Ectodermal cell (in vitro differentiated cells): ENCODE data around the gene WDFY2.
"Not testable (repeated sequence)": the region's sequence is repeated elsewhere in the genome, so short reads cannot be mapped to it uniquely, and the experiment has no call there.

Experiments
- H3K27ac ChIP-seq: 2 replicates; pipeline ENCODE4 v1.7.0; 2013; ENCODE audit warnings: mild to moderate bottlenecking, low read depth, low read length; ENCODE audit not compliant: insufficient read depth, poor library complexity, severe bottlenecking
- H3K27me3 ChIP-seq: 2 replicates; pipeline ENCODE4 v1.7.0; 2013; ENCODE audit warnings: mild to moderate bottlenecking, low read length; ENCODE audit not compliant: insufficient read depth, control insufficient read depth, poor library complexity, severe bottlenecking
- H3K36me3 ChIP-seq: one replicate; pipeline ENCODE4 v1.7.0; 2013; ENCODE audit warnings: low read length; ENCODE audit not compliant: control insufficient read depth, insufficient read depth
- H3K4me1 ChIP-seq: one replicate; pipeline ENCODE4 v1.7.0; 2013; ENCODE audit warnings: low read length; ENCODE audit not compliant: control insufficient read depth, insufficient read depth
- H3K4me3 ChIP-seq: 2 replicates; pipeline ENCODE4 v1.7.0; 2013; ENCODE audit warnings: low read depth, low read length, control low read depth; ENCODE audit not compliant: insufficient read depth
- H3K9me3 ChIP-seq: 2 replicates; pipeline ENCODE4 v1.7.0; 2013; ENCODE audit warnings: mild to moderate bottlenecking, low read length, moderate library complexity; ENCODE audit not compliant: control insufficient read depth
- WGBS, 2 experiments: methylation state at CpG; one replicate each; pipeline ENCODE4 v1.1.7; 2013; ENCODE audit warnings: missing lambda C conversion rate in 2 of 2; 5-methylcytosine and 5-hydroxymethylcytosine counted together

Gene WDFY2

GRCh38 chr13:51587372-51587771 lies 3.1 kb downstream of the WDFY2 start:
- no peaks in the 10 kb centered on the region for H3K27me3 ChIP-seq
- H3K27ac ChIP-seq, result no peak overlapping the region
- H3K4me1 ChIP-seq, result peaks cover 26% of the 10 kb centered on the region
- H3K36me3 ChIP-seq, result no peaks in the 10 kb centered on the region
- H3K4me3 ChIP-seq, result no peak overlapping the region
- WGBS, 2 experiments, result 72 to 86% methylated on average over 3 of the region's 3 CpGs
- H3K9me3 ChIP-seq, result no peaks in the 10 kb centered on the region

DNA sequence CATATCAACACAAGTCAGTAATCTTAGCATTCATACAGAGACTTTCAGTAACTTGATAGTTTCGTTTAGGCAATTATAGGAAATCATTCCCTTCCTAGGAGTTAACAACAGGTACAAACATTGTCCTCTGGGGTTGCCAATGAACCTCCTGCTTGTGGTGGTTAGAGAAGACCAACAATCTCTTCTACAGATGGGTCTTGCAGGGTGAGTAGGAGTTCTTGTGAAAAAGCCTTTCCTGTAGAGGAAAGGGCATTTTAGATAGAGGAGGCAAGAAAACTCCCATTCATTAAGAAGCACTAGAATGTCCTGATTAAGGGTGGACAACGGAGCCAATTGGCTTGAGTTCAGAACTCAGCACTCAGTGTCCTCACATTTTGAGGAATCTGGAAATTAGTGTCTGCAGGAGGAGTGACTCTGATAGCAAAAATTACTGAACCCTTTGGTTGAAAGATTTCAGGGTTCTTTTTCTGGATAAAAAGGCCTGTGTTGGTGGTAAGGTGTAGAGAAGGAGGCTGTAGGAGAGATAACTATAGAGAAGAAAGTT lies 4.2 kb downstream of the WDFY2 start:
- WGBS, 2 experiments, result 58 to 72% methylated on average over 2 of the region's 2 CpGs
- H3K27me3 ChIP-seq, result no peaks in the 10 kb centered on the region
- peaks cover 26% of the 10 kb centered on the region for H3K4me1 ChIP-seq
- H3K9me3 ChIP-seq, result no peaks in the 10 kb centered on the region
- no peak overlapping the region for H3K4me3 ChIP-seq
- no peak overlapping the region for H3K27ac ChIP-seq
- no peaks in the 10 kb centered on the region for H3K36me3 ChIP-seq

GRCh38 chr13:51589793-51590192 lies 5.5 kb downstream of the WDFY2 start:
- Histone ChIP-seq H3K27ac (no peak overlapping the region), H3K27me3 (no peaks in the 10 kb centered on the region), H3K4me3 (no peak overlapping the region), H3K4me1 (peaks cover 26% of the 10 kb centered on the region), H3K36me3 (no peaks in the 10 kb centered on the region), H3K9me3 (no peaks in the 10 kb centered on the region)
- 88 to 92% methylated on average over 1 to 2 of the region's 2 CpGs for WGBS, 2 experiments

DNA sequence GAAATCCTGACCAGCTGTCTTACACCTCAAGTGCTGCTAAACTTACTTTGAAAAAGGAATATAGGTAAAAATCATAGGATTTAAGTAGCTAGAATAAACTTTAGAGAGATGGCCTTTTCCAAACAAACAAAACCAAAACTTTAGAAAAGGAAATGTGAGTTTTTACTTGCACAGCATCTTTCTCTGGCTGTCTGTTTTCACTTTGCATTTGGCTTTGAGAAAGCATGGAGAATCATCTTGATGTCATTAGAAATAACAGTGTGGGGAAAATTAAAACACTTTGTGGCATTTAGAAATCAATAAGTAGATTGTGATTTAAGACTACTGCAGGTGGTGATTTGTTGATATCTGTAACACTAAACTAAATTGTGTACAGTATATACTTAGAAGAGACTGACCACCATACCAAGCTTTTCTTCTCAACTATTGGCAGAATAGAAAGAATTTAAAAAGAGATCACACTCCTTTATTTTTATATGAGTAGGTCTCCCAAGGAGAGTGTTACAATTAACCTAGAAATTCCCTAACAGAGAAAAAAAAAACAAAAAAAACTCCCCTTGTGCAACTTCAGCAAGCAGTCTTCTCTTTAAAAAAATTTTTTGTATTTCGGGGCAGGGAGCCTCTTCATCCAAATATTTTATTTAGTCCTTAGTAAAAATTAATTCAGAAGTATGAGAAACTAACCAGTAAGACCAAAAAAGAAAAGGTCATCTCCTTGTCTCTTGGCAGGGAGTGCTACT lies 6.1 kb downstream of the WDFY2 start:
- no CpG with 5 or more reads among the region's 1 CpG for WGBS, 2 experiments
- H3K27ac ChIP-seq, result no peak overlapping the region
- H3K4me1 ChIP-seq, result peaks cover 26% of the 10 kb centered on the region

GRCh38 chr13:51590971-51591627 lies 6.8 kb downstream of the WDFY2 start:
- Histone ChIP-seq H3K27ac (no peak overlapping the region), H3K9me3 (no peaks in the 10 kb centered on the region), H3K36me3 (no peaks in the 10 kb centered on the region), H3K27me3 (no peaks in the 10 kb centered on the region), H3K4me1 (peaks cover 22% of the 10 kb centered on the region), H3K4me3 (no peak overlapping the region)
- 70 to 75% methylated on average over 3 to 4 of the region's 4 CpGs for WGBS, 2 experiments

More for the DNA sequence above, 6.1 kb downstream of the WDFY2 start:
- H3K9me3 ChIP-seq, result no peaks in the 10 kb centered on the region
- H3K27me3 ChIP-seq, result no peaks in the 10 kb centered on the region
- no peak overlapping the region for H3K4me3 ChIP-seq
- no peaks in the 10 kb centered on the region for H3K36me3 ChIP-seq

- H3K4me1 ChIP-seq, result peaks cover 22% of the 10 kb centered on the region
- not testable (repeated sequence) for H3K27ac ChIP-seq, H3K36me3 ChIP-seq, H3K4me3 ChIP-seq, H3K9me3 ChIP-seq, H3K27me3 ChIP-seq
- 94 to 100% methylated on average over 1 of the region's 1 CpG for WGBS, 2 experiments
Observed at GRCh38 chr13:51591938-51592337, 7.7 kb downstream of the WDFY2 start.

- no peaks in the 10 kb centered on the region for H3K36me3 ChIP-seq
- 92 to 94% methylated on average over 2 to 3 of the region's 3 CpGs for WGBS, 2 experiments
- no peaks in the 10 kb centered on the region for H3K9me3 ChIP-seq
- H3K4me3 ChIP-seq, result no peak overlapping the region
- no peak overlapping the region for H3K27ac ChIP-seq
- peaks cover 12% of the 10 kb centered on the region for H3K4me1 ChIP-seq
- H3K27me3 ChIP-seq, result no peaks in the 10 kb centered on the region
Observed at GRCh38 chr13:51594432-51594831, 10.2 kb downstream of the WDFY2 start.

DNA sequence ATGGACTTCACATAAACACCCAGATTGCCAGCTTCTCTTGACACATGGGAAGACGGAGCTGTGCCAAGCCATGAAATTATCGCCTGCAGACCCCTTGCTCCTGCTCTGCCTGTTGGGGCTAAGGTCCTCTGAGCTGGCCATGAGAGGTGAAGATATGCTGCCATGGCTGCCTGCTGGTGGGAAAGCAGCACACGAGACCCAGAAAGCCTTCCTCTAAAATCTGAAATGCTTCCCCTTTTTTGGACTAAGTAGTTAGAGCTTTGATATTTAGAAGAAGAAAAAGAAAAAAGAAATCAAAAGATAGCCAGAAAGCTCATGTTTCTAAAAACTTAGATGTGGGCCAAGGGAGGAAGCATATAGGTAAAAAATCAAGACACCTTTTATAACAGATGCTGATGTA lies 11.2 kb downstream of the WDFY2 start:
- 91% methylated on average over 3 of the region's 3 CpGs for WGBS, 2 experiments
- Histone ChIP-seq H3K36me3 (no peaks in the 10 kb centered on the region), H3K27me3 (no peaks in the 10 kb centered on the region), H3K4me3 (no peak overlapping the region), H3K27ac (no peak overlapping the region), H3K9me3 (no peaks in the 10 kb centered on the region), H3K4me1 (peaks cover 3% of the 10 kb centered on the region)

DNA sequence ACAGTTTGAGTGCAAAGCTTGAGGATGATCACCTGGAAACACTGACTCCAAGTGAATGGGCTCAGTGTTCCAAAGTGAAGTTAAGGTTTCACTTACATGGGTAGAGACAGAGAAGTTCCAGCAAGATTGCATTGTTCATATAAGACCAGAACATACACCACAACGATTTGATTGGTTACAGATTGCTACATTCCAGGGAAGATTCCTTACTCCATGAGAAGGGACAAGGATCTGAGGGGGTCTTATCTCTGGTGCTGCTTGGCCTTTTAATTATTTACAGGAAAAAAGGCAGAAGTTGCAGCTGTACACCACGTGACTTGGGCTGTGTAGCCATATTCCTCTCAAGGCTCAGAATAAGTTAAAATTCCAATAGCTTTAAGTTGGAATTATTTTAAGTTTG lies 12.3 kb downstream of the WDFY2 start:
- H3K4me3 ChIP-seq, result no peak overlapping the region
- peaks cover under 1% of the 10 kb centered on the region for H3K4me1 ChIP-seq
- no peaks in the 10 kb centered on the region for H3K9me3 ChIP-seq
- WGBS, 2 experiments, result 90 to 95% methylated on average over 2 of the region's 2 CpGs
- H3K27me3 ChIP-seq, result no peaks in the 10 kb centered on the region
- H3K36me3 ChIP-seq, result no peaks in the 10 kb centered on the region
- no peak overlapping the region for H3K27ac ChIP-seq

DNA sequence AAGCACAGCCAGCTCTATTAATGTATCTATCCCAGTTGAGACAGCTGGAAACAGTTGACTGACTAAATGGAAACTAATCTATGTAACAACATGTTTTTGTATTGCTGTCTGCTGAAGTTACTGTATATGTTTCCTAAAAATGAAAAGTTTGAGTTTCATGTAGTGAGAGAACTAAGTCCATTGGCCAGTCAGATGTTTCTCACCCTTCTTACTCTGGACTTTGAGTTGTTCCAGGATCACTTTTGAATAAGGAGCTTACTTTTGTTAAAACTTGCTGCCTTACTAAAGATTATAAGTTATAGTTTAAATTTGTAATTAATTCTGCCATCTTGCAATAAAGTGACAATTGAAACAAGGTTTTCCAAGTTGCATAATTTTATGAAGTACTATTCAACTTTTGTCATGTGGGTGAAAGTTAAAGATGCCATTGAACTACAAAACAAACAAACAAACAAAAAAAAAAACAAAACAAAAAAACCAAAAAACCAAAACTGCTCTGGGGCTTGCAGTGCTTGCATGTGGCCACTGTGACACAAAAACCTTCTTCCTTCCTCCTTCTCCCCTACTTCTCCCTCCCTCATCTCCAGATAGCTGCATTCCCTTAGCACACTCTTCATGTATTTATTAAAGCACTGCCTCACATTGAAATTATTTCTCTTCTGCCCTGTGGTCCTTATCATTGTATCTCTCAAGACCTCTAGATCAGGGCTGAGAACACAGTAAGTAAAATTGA lies 15.3 kb downstream of the WDFY2 start:
- no peak overlapping the region for H3K27ac ChIP-seq
- no peaks in the 10 kb centered on the region for H3K9me3 ChIP-seq
- H3K4me1 ChIP-seq, result no peaks in the 10 kb centered on the region
- H3K36me3 ChIP-seq, result no peaks in the 10 kb centered on the region
- no peak overlapping the region for H3K4me3 ChIP-seq
- no peaks in the 10 kb centered on the region for H3K27me3 ChIP-seq
